T-helper 1 cell (primary cell): Measurements from ENCODE around the gene DHRS1.

Experiments used
- DNase-seq, 5 donors: peaks; one replicate each; pipeline ENCODE4 v3.0.0-alpha.2; 2012 to 2020

DHRS1 gene

DNA sequence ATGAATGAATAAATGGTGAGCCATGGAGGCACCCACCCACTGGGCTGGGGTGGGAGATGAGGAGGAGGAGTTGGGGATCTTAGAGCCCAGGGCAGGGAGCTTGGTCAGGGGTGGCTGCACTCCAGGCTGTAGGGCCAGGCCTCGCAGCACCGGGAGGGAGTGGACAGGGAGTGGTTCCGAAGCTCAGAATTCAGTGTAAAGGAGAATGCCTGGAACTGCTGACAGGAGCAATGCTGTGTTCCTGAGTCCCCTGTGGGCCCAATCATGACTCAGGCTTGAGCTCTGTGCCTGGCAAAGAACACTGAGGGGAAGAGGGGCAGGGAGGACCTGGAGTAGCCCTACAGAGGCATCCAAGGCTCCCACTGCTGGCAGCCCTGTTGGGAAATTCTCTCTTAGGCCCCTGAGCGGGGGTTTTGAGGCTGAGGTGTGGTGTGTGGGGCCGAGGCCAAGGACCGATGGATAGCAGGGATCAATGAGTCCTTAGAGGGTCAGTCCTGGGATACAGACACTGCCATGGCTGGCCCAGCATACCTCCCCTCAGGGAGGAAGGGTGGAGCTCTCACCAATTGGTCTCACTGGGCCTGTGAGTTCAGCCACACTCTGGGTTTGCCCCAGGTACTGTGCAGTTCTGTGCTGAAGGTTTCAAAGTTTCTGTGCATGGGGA lies 18.7 kb downstream of the DHRS1 start:
- no peak for DNase-seq

DNA sequence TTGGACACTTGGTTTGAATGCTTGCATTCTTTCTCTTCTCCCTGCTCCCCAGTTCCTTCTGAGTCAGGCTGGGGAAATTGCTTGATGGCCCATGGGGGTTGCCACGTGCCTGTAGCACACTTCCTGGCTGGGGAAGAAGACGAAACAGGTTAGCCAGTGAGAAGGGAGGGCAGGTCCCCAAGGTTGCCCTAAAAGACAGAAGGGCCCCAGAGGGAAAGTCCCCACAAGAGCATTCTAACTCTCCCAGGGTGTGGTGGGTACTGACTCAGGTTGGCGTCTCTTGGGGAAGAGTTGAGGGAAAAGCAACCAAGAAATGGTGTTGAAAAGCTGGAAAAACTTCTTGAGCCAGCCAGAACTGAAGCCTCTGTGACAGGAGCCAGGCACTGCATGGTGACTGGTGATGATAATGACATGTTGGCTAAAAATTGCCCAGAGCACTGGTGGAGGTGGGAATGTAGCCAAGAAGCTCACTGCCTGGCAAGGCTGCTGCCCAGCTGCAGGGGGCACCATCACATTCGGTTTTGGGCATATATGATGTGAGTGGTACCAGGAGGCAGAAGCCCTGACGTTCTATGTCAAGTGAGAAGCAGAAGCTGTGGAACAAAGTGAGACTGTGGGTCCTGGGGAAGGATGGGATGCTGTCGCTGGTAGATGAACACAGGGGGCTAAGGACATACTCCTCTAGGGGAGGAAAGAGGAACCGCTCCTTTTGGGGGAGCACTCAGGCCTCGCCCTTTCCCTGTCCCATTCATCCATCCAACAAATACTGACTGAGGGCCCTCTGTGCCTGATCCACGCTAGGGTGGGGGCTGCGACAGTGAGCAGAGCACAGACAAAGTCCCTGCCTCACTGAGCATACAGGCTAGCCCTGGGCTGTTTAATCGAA lies 20.0 kb downstream of the DHRS1 start:
- DNase-seq = peak in 4 of 5 donors; percentile 30 to 48 (median 37)

DNA sequence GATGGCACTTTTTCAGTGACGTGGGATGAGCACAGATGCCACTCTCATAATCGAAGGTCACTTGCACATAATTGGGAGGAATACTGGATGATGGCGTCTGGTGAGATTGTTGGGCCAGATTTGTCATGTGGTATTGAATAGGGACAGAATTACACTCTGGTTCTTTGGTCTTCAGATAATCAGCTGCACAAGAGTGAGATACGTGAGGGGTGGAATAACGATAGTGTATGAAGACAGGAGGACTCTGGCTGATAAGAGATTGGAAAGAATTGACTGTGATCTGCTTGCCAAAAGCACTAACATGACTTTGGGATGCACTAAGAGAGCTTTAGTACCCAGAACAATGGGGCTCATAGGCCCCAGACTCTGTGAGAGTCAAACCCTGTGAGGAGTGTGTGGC lies 21.2 kb downstream of the DHRS1 start:
- no peak for DNase-seq

DNA sequence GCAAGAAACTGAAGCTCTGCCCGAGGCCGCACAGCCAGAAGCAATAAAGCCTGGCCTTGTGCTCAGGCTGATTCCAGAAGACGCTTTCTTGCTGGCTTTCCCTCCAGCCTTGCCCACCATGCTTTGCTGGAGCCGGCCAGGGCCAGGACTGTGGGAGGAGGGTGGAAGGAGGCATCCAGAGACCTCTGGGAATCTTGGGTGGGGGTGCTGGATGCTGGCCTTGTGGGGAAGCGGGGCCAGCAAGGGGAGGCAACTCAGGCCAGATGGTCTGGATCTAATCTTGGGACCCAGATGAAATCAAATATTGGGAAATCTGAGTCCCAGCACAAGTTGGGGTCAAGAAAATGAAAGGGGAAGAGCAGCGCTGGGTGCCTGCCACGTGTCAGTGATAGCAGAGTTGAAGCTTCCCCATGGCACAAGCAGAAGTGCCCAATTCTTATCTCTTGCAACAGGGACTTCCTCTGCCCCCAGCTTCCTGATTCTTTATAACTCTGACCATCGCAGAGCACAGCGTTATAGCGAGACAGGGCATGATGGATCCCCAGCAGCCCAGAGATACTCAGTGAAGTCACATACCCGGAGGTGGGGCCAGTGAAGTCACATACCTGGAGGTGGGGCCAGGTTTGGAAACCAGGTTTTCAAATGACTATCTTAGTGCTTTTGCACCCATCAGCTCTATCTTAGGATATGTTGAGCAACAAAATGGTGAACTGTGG lies 21.8 kb downstream of the DHRS1 start:
- DNase-seq = no peak

DNA sequence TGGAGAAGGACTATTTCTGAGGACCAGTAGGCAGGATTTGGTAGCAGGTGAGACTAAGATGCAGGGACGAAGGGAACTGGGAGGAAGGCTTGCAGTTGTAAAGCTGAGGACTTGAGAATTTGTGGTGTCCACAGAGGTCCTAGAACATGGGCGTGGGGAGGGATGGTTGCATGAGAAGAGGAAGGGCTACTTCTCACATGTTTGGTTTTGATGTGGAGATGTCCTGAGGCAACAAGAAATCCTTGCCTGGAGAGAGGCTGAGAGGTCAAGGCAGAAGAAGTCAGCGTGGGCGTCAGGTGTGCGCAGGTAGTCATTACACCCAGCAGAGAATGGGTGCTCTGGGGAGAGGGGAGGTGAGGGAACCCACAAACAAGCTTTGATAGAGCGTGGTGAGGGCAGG lies 22.5 kb downstream of the DHRS1 start:
- no peak for DNase-seq

DNA sequence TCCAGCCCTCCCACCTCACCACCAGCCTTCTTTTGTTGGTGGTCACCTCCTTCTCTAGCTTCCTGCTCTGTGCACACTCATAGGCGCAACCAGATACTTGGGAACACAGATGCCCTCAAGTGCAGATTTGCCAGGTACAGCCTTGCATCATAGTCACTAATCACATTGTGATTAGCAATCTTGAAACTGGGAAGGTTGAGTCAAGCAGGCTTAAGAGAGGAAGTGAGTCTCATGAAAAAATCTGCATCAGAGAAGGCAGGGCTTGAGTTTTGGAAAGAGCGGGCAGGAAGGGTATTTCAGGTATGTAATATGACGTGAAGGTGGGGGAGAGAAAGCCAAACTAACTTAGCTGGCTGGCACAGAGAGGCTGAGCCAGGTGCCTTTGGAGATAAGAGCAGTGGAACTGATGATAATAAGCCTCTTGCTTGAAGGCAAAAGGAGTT lies 25.5 kb downstream of the DHRS1 start:
- DNase-seq = peak in 3 of 5 donors; percentile 14 to 84 (median 42)

DNA sequence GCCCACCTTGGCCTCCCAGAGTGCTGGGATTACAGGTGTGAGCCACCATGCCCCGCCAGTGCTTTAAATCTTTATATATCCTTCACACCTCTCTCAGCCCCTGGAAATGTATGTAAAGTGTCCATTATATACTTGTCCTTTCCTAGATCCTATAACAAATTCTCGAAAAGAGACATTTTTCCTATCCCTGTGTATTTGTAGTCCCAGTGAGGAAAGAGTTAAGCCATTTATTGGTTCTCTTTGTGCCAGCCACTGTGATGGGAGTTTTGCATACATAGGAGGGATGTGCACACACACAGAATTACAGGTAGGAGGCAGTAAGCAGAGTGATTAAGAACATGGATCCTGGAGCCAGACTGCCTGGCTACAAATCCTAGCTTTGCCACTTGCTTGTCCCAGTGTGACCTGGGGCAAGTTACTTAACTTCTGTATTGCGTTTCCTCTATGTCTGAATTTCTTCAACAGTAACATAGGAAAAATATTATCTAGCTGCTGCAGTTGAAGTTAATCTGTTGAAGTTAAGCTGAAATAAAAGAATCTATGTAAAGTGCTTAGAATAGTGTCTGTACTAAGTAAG lies 26.1 kb downstream of the DHRS1 start:
- peak in 1 of 5 donors; percentile 12 for DNase-seq

DNA sequence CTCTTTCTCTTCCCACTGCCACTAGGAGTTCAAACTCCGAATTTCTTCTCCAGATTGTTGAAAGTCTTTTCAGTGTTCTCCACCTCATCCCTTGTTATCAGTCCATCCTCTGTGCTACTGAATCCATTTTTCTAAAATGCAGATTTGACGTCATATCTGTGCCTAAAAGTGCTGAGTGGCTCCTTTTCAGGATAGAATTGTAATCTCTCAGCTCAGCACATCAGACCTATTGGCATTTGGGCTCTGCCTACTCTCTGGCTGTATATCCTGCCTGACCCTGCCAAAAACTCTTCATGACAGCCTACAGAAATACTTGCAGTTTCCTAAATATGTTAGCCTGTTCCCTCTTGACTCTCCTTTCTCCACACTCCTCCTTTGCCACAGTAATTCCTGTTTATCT lies 27.1 kb downstream of the DHRS1 start:
- no peak for DNase-seq

DNA sequence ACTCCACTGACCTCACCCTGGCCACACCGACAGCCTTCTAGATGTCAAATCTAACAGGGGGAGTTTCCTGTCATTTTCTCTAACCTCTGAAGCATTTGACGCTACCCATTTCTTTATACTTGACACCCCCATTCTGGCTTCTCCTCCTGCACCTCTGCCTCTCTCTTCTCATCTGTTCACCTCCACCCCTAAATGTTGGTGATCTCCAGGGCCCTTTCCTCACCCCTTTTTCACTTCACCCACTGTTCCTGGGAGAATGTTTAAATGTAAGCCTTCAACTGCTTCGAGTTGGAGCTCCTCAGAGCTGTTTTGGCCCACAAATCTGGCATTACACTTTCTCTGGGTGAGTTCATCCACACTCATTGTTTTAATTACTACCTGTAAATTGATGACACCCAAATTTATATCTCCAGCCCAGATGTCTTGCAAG lies 27.7 kb downstream of the DHRS1 start:
- no peak for DNase-seq

DNA sequence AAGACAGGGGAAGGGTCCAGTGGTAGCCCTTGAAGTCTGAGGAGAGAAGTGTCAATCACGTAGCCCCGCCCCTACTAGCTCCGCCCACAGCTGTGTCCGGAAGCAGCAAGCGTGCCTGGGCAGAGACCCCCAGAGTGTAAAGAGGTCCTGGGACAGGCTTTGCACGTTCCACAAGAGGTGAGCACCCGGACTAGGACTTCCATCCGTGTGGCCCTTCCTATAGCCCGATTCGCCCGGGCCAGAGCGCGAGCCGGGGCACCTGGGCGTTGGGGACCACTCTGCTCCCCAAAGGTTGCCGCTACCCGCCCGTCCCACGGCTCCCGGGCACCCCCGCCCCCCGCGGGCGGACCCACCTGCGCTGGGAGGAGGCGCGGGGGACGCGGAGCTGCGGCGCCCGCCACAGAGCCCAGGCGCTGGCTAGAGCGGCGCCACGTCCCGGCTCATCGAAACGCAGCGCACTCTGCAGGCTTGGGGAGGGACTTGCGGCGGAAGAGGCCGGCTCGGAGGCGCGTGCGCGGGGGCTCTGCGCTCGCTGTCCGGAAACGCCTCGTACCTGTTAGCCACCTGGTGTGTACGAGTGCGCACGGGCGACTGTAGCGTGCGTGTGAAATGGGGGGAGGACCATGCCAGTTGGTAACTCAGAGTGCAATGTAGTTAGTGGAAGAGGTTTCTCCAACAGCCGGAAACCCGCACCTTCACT lies 28.3 kb downstream of the DHRS1 start, which contains the start of gene RABGGTA:
RABGGTA (minus strand) TSS at position 464 of the 700 bp plus-strand sequence. CDS start 482 bp downstream, outside the sequence.
- peak; percentile 85 to 95 (median 89) for DNase-seq

DNA sequence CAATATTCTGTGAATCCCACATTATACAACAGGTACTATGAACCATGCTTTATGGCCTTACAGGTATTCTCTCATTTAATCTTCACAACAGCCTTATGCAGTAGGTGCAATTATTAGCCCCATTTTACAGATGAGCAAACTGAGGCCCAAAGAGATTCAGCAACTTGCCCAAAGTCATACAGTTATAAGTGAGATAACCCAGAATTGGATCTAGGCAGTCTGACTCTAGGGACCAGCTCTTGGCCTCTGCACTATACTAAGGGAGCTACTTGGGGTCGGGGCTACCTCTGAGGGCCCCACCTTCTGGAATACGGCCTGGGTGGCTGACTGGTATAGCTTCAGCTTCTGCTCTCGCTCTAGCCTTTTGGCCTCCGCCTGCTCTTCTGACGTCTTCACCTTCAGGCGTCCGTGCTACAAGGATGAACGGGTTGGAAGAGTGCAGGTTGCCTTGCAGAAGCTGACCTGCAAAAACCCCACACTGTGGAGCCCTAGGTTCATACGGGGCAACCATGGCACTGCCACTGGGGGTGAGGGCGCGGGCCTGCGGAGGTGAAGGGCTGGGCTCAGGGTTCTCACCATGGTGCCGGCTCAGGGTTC lies 28.9 kb downstream of the DHRS1 start:
- DNase-seq = no peak

DNA sequence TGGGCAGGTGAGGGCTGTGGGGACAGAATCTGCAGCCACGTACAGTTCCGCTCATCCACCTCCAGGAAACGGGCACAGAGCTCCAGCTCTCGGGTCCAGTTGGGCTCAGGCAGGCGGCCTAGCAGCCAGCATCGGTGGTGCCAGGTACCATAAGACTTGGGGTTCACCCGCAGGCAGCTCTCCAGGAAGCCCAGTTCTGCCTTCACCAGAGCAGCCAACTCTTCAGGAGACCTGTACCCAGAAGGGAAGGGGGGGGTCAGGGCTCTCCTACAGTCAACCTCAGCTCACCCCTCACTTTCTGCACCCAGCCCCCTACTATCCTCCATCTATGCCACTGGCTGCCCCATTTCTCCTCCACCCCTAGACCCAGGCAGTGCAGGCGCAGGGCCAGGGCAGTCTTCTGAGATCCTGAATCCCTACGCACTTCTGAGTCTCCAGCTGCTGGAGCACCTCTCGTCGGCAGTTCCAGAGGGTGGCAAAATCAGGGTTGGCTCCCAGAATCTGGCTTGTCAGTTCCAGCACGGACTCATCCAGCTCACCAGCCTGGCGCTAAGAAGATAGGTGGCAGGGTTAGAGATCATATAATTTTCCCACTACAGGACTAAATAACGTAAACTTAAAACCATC lies 29.6 kb downstream of the DHRS1 start:
- no peak for DNase-seq

DNA sequence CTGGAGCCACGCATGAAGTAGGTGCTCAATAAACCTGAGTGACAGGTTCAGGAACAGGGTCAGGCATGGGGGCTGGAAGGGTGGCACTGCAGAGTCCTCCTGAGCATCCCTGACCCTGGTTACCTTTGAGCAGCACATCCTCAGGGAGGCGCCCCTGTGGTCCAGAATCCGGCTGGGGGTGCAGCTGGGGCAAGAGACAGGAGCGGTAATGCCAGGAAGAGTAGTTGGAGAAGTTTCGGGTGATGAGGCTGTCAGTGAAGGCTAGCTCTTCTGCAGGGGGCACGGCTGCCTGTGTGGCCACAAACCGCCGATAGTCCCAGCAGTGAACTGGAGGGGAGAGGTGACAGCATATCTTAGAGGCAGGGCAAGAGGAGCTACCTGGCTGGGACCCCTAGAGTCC lies 30.2 kb downstream of the DHRS1 start:
- no peak for DNase-seq

DNA sequence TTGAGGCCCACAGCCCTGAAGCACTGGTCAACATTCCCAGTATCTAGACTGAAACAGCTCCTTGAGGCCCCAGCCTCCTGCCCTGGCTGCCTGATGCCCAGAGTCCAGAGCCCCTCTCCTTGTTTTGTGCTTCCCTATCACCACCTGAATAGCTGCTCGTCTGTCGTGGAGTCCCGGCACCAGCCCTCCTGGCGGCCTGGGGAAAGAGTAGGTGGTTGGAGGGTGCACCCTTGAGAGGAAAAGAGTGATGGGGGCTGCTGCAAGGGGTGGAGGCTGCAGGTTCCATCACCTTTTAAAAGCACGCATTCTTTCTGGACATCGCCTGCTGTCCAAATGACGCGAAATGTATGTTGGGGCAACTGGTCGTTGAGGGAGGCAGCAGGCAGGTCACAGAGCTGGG lies 31.4 kb downstream of the DHRS1 start:
- DNase-seq = no peak

DNA sequence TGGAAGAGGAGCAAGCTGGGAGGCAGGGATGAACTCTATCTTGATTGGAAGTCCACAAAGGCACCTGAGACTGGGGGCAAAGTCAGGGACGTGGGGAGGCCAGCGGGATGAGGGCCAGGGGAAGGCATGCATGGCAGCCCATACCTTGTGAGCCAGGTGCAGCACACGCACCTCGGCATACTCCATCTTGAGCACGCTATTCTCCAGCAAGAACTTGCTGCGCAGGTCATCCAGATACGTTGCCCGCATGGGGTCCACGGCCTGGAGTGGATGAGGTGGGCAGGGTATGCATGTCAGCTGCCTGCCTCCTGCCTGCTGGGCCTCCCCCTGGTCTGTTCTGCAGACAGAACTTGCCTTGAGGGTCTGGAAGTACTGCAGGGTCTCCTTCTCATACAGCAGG lies 32.1 kb downstream of the DHRS1 start:
- no peak for DNase-seq

DNA sequence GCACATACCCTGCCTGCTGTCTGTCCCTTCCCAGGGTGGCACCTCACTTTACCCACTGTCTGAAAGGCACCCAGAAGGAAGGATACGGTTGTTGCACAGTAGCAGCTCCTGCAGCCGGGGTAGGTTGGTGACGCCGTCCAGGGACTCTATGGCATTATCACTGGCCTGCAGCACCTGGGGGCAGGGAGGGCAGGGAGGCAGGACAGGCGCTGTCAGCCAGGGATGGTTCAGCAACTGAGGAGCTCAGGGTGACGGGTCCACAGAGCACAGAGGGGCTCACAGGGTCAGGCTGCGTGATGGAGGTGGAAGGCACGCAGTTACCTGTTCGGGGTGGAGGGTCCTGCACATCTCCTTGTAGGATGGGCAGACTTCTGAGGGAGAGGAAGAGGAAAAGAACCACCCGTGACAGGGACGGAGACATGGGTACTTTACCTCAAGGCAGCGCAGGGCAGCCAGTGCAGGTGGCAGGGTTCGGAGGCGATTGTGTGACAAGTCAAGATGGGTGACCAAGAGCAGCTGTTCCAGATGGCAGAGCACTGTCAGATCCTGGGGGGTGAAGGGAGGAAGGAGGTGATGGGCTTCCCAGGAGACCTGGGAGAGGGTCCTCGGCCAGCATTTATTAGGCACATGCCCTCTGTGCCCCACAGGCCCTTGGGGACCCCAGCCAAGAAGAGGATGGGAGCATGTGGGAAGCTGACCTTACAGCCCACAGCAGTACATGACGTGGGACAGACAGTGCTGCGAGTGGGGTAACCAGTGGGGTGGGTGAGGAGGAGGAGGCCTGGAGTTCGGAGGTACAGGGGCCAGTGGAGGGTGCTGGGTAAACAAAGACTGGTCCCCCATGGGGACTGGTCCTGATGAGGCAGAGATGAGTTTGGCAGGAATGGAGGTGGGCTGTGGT lies 33.0 kb downstream of the DHRS1 start:
- no peak for DNase-seq

DNA sequence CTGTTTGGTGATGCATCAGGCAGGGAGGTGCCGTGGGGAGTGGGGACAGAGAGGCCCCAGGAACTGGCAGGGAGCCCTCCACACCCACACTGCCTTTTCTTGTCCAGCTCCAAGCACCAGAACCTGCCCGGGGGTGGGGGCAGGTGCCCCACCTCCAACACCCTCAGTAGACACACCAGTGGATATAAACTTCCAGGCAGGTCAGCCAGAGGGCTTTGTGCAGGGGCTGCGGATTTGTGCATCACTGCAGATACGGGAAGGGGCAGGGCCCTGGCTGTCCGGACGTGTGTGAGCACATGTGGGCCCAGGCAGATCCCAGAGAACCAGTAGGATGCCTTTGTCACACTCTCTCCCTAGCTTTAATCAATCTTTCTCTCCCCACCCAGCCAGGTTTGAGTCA lies 35.3 kb downstream of the DHRS1 start:
- DNase-seq = no peak

DNA sequence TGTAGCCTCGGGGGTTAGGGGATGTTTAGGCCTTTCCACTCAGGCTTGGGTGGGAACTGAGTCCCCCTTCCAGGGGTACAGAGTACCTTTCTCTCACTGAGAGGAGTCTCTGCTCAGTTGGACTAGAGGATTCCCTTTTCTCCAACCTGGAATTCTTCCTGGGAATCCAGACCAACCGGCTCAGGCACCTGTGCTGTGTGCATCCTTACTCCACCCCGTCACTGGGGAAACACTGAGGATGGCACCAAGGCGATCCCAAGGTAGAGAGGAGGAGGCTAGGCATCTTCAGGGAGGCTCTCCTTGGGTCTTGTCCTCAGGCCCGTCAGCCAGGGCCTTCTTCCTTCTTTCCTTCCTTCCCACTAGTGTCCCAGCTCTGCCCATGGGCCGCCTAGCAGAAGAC lies 35.7 kb downstream of the DHRS1 start:
- no peak for DNase-seq

DNA sequence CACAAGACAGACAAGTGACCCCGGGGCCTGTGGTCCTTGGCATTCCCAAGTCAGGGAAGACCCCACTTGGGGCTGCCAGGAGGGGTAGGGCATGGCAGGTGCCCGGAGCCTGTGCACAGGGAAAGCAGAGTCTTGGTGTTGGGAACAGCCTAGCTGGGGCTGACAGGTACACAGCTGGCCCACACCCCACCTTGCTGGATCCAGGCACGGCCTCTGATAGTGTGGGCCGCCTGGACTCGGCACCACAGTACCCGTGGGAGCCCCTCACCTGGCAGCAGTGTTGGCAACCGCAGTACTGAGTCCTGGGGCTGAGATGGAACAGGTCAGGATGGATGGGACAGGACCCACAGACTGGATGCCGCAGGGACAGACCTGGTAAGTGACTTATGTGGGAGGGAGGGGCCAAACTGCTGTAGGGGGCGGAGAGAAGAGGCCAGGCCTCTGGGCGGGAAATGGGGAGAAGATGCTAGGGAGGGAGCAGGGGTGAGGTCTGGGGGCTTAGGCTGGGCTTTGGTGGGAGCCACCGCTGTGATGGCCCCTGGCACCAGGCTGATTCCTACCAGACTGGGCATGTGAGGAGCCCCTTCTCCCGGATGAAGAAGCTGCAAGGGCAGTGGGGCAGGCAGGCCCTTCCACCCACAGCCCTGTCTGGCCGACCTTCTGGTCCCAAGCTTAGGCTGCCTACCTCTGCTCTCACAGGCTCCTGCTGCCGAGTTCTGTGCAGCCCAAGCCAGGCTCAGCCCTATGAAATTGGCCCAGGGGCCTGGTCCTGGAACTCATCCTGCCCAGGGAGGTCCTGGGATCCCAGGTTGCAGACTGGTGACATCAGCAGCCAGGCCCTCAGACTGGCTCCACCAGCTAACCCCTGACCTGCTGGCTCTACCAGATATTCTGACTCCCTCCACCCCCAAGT lies 36.5 kb downstream of the DHRS1 start, which contains the start of gene TGM1:
TGM1 (minus strand) TSS at position 357 of the 913 bp plus-strand sequence. CDS start 825 bp downstream, outside the sequence.
- DNase-seq = no peak
